GM18870 (cell line): ENCODE measurements around the gene C14orf132.

ENCODE experiments used
- ATAC-seq: cut with Tn5 transposase; IDR thresholded peaks from one replicate; pipeline ENCODE4 v1.9.1; 2021; ENCODE audit warnings: moderate library complexity; ENCODE audit not compliant: unreplicated experiment

Gene C14orf132

DNA sequence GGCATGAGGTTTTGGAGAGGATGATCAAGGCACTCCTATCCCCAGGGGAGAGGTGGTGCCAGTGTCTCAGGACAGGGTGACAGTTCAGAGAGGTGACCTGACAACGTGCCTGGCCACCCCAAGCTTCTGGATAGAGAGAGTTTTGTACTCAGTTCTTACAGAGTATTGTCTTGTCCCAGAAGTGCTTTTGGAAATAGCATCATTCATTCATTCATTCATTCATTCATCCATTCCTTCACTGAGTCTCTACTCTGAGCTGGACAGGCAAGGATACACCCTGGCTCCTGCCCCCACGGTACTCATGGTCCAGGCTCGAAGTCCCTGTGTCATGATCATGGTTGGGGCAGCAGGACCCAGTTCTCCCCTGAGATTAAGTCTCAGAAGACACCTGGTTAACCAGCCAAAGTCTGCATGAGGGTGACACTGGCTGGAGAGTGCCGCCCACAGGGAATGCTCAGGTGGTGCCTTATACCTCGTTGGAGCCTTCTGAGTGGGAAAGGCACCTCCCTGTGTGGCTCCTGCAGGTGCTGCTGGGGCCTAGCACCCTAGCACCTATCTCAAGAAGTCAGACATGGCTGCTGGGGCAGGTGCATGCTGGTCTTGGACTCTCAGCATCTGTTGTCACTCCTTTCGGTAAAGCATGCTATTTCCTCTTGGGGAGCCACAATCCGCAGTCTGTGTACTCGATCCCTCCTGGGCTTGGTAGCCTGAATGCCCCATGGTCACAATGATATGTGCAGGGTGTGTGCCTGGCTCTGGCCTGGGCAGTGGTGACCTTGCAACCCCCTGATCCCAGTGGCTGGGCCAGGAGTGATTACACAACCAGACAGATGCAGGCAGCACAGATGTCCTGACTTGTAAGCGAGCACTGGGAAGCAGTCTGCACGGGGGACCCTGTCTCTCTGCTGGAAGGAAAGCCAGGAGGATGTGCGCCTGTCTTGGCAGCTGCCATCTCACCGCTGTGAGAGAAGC, 57.8 kb downstream of the C14orf132 start:
- no peak for ATAC-seq

DNA sequence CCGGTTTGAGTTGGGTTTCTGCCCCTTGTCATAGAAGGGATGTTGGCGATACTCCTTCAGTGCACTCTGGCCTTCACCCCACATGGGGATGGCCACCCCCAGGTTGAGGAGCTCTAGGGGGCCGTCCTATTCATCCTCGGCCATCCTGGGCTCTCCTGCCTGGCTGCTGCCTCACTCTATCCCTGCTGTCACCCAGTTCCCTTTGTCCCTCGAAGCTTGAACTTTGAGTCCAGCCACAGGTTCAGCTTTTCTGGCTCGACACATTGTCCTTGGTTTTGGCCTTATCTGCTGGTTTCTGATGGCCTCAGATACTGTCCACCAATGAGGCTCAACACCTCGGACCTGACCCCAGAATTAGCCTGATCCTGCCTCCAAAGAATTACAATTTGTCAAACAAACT, 58.6 kb downstream of the C14orf132 start:
- no peak for ATAC-seq

DNA sequence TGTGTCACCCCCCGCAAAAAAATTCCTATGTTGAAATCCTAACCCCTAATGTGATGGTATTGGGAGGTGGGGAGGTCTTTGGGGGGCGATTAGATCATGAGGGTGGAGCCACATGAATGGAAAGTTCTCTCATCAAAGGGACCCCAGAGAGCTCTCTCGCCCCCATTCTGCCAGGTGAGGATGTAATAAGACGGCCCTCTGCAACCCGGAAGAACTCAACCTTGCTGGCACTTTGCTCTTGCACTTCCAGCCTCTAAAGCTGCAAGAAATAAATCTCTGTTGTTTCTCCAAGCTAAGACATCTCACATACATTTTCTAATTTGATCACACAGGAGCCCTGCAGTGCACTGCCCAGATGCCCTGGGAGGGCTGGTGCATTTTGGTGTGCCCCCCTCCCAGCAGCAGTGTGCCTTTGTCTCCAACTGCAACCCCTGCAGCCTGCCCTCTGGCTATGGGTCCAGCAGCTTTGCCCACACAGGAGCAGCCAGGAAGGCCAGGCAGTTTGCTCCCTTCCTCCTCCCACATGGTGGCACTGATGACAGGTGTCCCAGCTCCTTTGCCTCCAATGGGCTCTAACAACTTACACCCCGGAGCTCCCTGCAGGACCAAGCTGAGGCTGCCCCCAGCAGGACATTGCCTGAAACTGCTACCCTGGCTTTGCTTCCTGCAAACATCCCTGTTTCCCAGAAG, 59.3 kb downstream of the C14orf132 start:
- no peak for ATAC-seq

DNA sequence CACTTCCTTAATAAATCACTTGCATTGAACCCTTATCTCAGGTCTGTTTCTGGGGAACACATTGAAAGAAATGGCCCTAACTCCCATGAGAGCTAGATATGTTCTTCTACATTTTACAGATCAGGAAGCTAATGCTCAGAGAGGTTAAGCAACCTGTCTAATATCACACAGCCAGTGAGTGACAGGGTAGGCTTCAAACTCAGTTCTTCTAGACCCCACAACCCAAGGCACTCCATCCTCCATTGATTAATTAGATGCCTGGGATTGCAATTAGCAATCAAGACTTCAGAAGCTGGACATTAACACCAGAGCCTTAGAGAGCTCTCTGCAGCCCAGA, 59.8 kb downstream of the C14orf132 start:
- no peak for ATAC-seq

DNA sequence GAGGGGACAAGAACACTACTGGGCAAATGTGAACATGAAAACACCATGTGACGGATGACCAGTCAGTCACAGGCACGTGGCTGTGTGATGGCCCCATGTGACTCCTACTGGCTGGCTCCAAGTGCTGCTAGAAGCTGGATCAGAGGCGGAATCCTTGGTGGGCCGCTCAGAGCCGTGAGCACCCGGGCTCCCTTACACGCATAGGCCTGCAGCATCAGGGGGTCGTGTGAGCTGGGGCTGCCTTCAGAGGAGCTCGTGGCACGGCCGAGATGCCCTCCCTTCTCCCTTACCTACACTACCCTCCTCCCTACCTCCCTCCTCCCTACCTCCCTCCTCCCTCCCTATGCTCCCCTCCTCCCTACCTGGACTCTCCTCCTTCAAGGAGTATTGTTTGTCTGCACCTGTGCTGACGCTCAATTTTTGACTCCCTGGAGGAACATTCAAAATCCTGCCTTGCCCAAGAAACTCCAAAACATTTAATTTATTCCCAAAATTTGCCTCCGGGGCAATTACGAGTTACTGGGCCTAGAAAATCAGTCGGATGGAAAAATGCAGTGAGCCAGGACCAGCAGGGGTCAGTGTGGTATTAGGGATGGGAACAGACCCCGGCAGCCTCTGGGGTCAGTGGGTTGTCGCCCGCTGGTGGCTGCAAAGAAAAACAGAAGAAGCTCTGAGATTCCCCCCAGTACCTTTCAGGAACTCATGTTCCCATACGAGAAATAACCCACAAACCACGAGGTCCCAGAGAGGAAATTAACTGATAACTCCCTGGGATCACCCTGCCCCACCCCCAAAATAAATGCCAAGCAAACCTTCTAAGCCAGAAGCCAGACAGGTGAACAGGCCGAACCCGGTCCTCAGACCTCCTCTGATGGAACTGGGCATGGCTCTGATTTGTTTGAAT, 61.3 kb downstream of the C14orf132 start:
- ATAC-seq = no peak

DNA sequence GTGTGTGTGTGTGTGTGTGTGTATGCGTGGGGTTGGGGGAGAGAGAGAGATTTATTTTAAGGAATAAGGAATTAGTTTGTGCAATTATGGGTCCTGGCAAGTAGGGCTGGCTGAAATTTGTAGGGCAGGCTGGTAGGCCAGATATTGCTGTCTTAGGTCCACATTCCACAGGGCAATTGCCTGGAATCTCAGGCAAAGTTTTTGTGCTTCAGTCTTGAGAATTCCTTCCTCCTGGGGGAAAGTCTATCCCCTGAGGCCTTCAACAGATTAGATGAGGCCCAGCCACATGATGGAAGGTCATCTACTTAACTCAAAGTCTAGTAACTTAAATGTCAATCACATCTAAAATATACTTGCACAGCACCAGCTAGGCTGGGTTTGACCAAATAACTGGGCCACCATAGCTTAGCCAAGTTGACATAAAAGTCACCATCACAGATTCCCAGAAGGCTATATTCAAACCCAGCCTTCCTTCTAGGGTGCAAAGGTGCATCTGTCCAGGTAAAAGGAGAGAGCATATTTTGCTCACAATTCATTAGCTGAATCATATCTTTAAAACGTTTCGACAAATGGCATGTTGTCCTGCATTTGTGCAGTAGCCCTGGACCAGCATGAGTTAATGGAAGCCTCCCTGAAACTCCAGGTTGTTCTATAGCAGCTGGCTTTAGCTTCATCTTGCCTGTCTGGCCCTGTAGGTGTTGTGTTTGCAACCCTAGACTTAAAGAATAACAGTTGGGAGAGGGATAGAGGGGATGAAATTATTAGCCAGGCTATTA, 63.1 kb downstream of the C14orf132 start:
- ATAC-seq = no peak

DNA sequence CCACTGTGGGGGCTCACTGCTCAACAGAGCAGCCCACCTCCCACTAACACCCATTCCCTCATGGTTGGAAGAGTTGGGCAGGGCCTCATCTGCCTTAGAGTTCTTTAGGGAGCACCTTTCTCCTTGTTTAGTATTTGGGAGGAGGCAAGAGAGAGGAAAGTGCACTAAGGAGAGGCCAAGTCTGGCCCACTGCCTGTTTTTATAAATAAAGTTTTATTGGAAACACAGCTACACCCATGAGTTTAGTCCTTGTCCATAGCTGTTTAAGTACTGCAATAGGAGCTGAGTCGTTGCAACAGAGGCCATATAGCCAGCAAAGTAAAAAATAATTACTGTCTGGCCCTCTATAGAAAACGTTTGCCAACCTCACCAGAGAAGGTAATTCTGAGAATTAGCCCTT, 63.9 kb downstream of the C14orf132 start:
- ATAC-seq = no peak

DNA sequence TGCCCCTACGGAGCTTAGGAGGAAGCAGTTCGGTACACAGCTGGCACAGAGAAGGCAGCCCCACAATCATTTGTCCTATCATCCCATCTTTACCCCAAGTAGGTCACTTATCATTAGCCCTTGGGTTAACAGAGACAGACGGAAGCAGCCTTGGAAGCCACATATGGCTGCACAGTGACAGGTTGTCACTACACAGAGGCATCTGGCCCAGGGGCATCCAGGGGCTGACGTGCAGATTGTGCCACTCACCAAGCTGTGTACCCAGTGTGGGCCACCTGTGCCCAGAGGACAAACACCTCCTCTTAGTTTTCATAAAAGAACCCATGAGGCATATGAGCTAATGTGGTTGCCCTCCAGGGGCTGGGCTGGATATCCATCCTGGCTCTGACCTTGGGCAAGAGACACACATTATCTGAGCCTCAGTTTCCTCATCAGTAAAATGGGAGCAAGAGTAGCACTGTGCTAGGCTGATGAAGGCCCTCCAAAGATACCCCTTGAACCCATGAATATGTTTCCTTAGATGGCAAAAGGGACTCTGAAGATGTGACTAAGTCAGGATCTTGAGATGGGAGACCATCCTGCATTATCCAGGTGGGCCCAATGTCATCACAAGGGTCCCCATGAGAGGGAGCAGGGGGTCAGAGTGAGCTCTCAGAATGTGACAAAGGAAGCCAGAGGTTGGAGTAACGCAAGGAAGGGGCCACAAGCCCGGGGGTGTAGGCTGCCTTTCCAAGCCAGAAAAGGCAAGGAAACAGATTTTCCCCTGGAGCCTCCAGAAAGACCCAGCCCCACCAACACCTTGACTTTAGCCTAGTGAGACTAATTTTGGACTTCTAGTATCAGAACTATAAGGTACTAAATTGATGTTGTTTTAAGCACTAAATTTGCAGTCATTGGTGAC, 64.6 kb downstream of the C14orf132 start:
- ATAC-seq = no peak

DNA sequence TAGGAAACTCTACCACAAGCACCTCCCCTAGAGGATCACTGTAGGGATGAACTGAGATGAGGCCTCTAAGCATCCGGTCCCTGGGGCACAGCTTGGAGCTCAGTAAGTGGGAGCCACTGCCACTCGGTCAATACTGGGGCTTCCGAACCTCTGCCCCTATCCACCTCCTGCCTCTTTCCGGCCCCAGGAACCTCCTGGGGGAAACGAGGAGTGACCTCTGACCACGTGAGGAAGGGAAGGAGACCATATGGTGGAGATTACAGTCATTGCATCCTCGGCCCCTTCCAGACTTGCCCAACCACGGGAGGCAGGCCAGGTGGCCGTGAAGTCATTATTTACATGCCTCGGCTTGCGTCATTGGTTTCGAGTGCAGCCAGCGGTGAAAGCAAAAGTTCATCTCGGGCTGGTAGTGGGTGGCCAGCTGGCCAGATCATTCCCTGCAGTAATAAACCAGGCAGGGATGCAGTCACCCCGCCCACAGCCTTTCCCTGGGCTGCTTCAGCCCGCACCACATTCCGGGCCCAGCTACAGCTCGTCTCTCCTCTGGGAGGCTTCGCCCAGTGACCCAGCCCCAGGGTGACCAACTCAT, 65.4 kb downstream of the C14orf132 start:
- ATAC-seq = no peak

DNA sequence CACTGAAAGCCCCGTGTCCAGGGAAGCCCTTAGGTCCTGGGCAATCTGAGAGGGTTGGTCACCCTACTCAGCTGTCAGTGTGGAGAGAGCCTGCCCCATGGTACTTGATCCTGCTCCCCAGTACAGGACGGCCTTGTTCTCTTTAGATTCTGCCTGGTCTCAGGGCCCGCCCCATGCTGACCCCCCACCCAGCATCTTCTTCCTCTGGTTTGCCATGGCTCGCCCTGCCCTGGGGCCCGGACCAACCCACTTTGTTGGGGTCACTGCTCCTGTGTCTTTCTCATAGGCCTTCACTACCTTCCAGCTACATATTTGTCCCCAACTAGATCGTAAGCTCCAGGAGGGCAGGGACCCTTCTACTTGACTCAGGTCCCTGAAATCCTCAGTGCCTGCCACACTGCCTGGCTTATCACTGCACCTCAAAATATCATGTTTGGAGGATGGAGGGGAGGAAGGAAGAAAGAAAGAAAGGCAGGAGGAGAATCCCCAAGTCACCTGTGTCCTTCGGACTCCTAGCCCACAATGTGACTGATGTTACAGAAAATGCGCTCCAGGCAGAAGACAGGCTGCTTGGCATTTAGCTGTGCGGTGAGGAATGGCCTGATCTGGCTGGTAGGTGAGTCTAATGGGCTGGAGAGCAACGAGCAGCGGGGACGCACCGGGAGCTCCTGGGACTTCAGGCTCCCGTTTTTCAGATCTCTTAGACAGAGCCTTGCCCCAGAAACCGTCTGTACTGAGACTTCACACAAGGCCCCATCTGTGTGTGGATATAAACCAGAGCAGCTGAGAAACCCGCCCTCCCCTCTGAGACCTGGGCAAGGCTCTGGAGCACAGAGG, 66.1 kb downstream of the C14orf132 start:
- no peak for ATAC-seq

DNA sequence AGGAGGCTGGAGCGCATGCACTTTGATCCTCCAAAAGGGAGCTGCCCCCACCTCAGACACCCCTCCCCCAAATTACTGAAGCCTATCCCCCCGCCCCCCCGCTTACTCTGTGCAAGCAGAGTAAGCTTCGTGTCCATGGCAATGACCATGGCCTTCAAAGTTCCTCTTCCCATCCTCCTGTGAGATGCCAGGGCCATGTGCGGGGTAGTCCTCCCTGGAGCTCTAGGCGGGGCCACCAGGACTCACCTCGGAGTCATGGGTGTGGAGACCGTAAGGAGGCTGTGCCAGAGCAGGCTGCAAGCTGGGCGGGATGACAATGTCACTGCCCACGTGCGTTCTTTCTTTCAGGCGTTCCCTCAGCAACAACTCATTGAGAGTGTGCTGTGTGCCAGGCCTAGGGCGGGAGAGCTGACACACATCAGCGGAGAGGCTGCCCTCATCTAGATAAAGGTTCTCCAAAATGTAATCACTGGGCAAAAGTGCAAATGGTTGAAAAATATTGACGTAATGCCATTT, 66.8 kb downstream of the C14orf132 start:
- ATAC-seq = no peak

DNA sequence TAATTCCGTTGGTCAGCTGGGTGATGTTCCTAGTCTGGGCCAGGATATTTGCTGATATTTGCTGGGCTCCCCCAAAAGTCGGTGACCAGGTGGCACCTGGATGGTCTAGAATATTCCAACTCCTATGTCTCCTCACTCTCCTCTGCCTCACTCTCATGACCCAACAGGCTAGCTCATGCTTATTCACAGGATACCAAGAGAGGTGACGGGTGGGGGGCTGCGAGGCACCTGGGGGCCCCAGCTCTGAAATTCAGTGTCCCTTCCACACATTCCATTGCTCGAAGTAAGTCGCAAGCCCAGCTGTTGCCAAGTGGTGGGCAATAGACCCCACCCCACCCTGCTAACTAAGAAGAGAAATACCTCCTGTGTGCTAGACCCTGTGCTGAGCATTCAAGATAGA, 67.7 kb downstream of the C14orf132 start:
- no peak for ATAC-seq

DNA sequence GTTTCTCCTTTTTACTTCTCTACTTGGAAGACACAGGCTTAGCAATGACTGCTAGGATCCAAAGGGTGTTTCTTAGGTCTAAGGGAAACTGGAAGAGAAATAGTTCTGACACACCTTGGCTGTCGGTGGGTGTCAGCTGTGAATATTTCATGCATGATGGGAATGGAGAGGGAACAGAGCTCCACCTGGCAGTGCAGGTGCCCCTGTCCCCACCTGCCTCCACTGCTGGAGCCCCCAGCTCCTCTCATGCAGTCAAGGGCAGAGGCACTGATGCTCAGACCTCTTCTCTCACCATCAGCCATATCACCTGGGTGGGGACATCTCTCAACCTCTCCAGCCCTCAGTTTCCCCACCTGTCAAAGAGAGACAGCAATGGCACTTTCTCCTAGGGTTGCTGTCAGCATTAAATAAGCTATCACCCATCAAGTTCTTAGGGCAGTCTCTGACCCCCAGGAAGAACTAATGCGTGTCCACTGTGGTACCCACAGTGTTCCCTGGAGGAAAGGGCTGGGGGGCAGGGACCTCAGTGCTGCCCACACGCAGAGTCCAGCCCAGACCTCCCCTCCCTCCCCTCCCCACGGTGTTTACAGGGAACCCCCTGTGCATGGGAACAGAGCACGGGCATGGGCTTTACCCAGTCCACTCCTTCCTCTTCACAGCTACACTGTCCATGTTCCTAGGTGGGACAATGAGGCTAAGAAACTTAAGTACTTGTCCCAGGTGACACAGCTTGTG, 69.1 kb downstream of the C14orf132 start:
- ATAC-seq = no peak

DNA sequence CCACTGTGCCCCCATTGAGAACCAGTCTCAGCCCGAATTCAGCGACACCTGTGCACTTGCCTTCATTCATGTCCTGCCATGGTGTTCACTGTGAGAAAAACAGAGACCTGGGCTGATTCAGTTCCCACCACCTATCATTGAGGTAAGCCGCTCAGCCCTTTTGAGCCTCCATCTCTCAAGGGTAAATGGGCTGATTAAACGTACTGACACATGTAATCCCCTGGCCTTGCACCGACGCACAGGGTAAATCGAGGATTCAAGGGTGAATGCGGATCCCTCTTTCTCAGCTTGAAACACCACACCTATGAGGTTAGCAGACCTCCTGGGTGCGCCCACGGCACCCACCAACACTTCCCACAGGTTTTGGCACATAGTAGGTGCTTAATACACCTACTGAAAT, 69.7 kb downstream of the C14orf132 start:
- no peak for ATAC-seq

DNA sequence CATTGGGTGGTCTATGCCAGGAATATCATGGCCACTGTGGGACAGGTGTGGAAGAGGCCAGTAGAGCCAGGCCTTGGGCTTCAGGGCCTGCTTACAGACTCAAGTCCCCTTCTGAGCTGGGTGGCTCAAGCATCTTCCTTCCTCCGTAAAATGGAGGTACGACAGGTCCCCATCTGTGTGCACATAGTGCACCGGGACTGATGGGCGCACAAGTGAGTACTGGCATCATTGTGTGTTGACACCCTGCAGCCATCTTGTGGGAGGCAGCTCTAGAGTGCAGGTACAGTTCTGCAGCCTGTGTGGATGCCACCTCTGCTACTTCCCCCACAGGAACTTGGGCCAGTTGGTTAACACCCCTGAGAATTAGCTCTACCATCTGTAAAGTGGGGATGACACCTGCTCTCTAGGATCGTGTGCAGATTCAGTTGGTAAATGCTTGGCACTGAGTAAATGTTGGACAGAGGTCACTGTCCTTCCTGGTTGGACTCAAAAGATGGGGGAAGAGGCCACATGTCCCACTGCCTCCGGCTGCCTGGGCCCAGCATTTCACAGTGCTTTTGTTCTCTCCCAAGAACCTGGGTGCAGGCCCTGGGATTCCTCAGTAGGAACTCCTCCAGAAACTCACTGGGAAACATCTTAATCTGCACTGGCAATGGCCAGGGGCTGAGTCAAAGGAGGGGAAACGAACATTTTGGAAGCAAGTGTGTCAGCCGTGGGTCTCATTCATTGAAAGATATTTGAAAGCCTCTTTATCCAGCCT, 70.6 kb downstream of the C14orf132 start:
- ATAC-seq = no peak

DNA sequence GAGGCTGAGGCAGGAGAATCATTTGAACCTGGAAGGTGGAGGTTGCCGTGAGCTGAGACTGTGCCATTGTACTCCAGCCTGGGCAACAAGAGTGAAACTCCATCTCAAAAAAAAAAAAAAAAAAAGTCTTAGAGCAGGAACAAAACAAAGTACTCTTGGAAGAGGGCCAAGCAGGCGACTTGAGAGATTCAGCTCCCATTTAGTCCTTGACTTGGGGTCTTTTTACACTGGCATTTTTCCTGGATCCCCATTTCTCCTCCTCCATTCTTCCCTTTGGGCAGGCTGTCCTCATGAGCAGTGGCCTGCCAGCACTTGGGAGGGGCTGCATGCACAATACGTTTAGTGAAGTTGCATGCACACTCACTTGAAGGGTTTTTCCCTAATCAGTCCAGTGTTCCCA, 72.9 kb downstream of the C14orf132 start:
- no peak for ATAC-seq

DNA sequence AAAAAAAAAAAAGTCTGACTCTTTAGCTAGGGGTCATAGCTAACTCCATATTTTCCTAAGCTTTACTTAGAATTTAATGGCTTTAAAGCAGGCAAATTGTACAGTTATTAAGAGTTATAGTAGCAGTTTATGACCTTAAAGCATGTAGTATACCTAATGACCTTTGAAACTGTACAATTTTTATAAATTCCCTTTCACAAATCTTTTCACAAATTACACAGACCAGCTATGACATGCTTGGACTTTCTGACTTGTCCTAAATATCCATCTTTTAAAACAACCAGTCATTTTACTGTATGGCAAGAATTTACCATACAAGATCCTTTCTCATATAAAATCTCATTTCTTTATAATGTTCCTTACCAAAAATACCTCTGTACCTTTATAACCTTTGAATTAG, 74.8 kb downstream of the C14orf132 start:
- ATAC-seq = no peak
